Mesenchymal stem cell (in vitro differentiated cells and primary cell): Measurements from ENCODE around the gene RNF17.

Experiments
- DNase-seq: peaks from one replicate; pipeline ENCODE4 v3.0.0-alpha.2; 2013
- H2AFZ ChIP-seq: one replicate; pipeline ENCODE4 v1.6.1; 2013; ENCODE audit warnings: low read depth, mild to moderate bottlenecking, control low read depth, inconsistent platforms, low read length, moderate library complexity
- H2AK5ac ChIP-seq: 2 replicates; pipeline ENCODE4 v1.6.1; 2013; ENCODE audit warnings: low read length, moderate library complexity, mild to moderate bottlenecking, inconsistent platforms; ENCODE audit not compliant: severe bottlenecking
- H2BK120ac ChIP-seq: one replicate; pipeline ENCODE4 v1.6.1; 2013; ENCODE audit warnings: low read depth, mild to moderate bottlenecking, inconsistent platforms, low read length, moderate library complexity
- H2BK12ac ChIP-seq, 2 experiments: one replicate each; pipeline ENCODE4 v1.6.1; 2013; ENCODE audit warnings: inconsistent platforms in 2 of 2, low read length in 2 of 2, mild to moderate bottlenecking in 2 of 2, moderate library complexity in 2 of 2, control low read depth in 1 of 2
- H2BK15ac ChIP-seq: one replicate; pipeline ENCODE4 v1.6.1; 2013; ENCODE audit warnings: mild to moderate bottlenecking, low read depth, inconsistent platforms; ENCODE audit not compliant: poor library complexity, severe bottlenecking
- H2BK5ac ChIP-seq: 2 replicates; pipeline ENCODE4 v1.6.1; 2013; ENCODE audit warnings: low read depth, mild to moderate bottlenecking, low read length, control low read depth, inconsistent platforms; ENCODE audit not compliant: poor library complexity, severe bottlenecking
- H3K14ac ChIP-seq, 2 experiments: one replicate each; pipeline ENCODE4 v1.6.1; 2013; ENCODE audit warnings: inconsistent platforms in 2 of 2, low read length in 2 of 2, control low read depth in 1 of 2, mild to moderate bottlenecking in 1 of 2, moderate library complexity in 1 of 2
- H3K18ac ChIP-seq, 2 experiments: one replicate each; pipeline ENCODE4 v1.6.1; 2013; ENCODE audit warnings: inconsistent platforms in 2 of 2, low read length in 2 of 2, control low read depth in 1 of 2, low read depth in 1 of 2, mild to moderate bottlenecking in 1 of 2
- H3K23ac ChIP-seq, 2 experiments: one replicate each; pipeline ENCODE4 v1.6.1; 2013; ENCODE audit warnings: inconsistent platforms in 2 of 2, low read length in 2 of 2, mild to moderate bottlenecking in 2 of 2, moderate library complexity in 2 of 2, control low read depth in 1 of 2
- H3K27ac ChIP-seq: 2 replicates; pipeline ENCODE4 v1.5.1; 2013; ENCODE audit warnings: mild to moderate bottlenecking, moderate library complexity, low read length, control low read depth, inconsistent platforms; ENCODE audit not compliant: poor library complexity, severe bottlenecking
- H3K27me3 ChIP-seq, 2 experiments: 2 replicates each; pipeline versions ENCODE4 v1.6.1 to v1.7.0; 2013; ENCODE audit warnings: low read length in 2 of 2, mild to moderate bottlenecking in 2 of 2, moderate library complexity in 2 of 2, control low read depth in 1 of 2, inconsistent platforms in 1 of 2; ENCODE audit not compliant: control insufficient read depth in 1 of 2, insufficient read depth in 1 of 2
- H3K36me3 ChIP-seq, 2 experiments: 2 replicates each; pipeline versions ENCODE4 v1.6.1 to v1.7.0; 2013; ENCODE audit warnings: low read length in 2 of 2, control low read depth in 1 of 2, inconsistent platforms in 1 of 2, low read depth in 1 of 2, mild to moderate bottlenecking in 1 of 2; ENCODE audit not compliant: insufficient read depth in 2 of 2, control insufficient read depth in 1 of 2
- H3K4ac ChIP-seq, 2 experiments: one replicate each; pipeline ENCODE4 v1.6.1; 2013; ENCODE audit warnings: inconsistent platforms in 2 of 2, low read length in 2 of 2, mild to moderate bottlenecking in 2 of 2, moderate library complexity in 2 of 2, control low read depth in 1 of 2, low read depth in 1 of 2
- H3K4me1 ChIP-seq: 2 replicates; pipeline ENCODE4 v1.6.1; 2013; ENCODE audit warnings: low read depth, low read length, control low read depth; ENCODE audit not compliant: control insufficient read depth, insufficient read depth
- H3K4me2 ChIP-seq: 2 replicates; pipeline ENCODE4 v1.6.1; 2013; ENCODE audit warnings: low read length, mild to moderate bottlenecking, inconsistent platforms; ENCODE audit not compliant: poor library complexity, severe bottlenecking
- H3K4me3 ChIP-seq, 2 experiments: 2 replicates each; pipeline versions ENCODE4 v1.5.1 to v1.7.0; 2013; ENCODE audit warnings: low read length in 2 of 2, mild to moderate bottlenecking in 2 of 2, control low read depth in 1 of 2, low read depth in 1 of 2; ENCODE audit not compliant: insufficient read depth in 1 of 2
- H3K79me1 ChIP-seq: replicated peaks from 2 replicates; pipeline ENCODE4 v1.6.1; 2013; ENCODE audit warnings: mild to moderate bottlenecking, control low read depth, low read length, inconsistent platforms; ENCODE audit not compliant: poor library complexity, severe bottlenecking
- H3K9ac ChIP-seq: 2 replicates; pipeline ENCODE4 v1.7.0; 2013; ENCODE audit warnings: mild to moderate bottlenecking, low read length, moderate library complexity
- H3K9me3 ChIP-seq: 2 replicates; pipeline ENCODE4 v1.7.0; 2013; ENCODE audit warnings: mild to moderate bottlenecking, low read length; ENCODE audit not compliant: control insufficient read depth
- H4K8ac ChIP-seq: one replicate; pipeline ENCODE4 v1.6.1; 2013; ENCODE audit warnings: inconsistent platforms, mild to moderate bottlenecking, low read length, moderate library complexity
- H4K91ac ChIP-seq: one replicate; pipeline ENCODE4 v1.6.1; 2013; ENCODE audit warnings: mild to moderate bottlenecking, low read length, inconsistent platforms
- WGBS: methylation state at CpG from one replicate; pipeline ENCODE4 v1.1.7; 2013; ENCODE audit warnings: mixed read lengths; 5-methylcytosine and 5-hydroxymethylcytosine counted together

The RNF17 gene

GRCh38 chr13:24748061-24748400 lies 15.9 kb upstream of the RNF17 start:
- H2AFZ ChIP-seq, result no peak overlapping the region
- peak overlapping the region in 1 of 2 experiments; percentile 69 for H3K4me3 ChIP-seq
- H2BK12ac ChIP-seq, result no peak overlapping the region
- no peak overlapping the region for H4K8ac ChIP-seq
- no peak overlapping the region for H3K14ac ChIP-seq
- WGBS, result 4% methylated on average over 10 of the region's 10 CpGs
- H3K36me3 ChIP-seq, result no peaks in the 10 kb centered on the region
- no peak overlapping the region for H2BK120ac ChIP-seq
- peaks cover 61 to 71% of the 10 kb centered on the region in 2 experiments for H3K27me3 ChIP-seq
- peak overlapping the region; percentile 66 for H3K4me2 ChIP-seq
- peak overlapping the region in 1 of 2 experiments; percentile 23 for H3K23ac ChIP-seq
- no peak overlapping the region for H3K4ac ChIP-seq
- H2AK5ac ChIP-seq, result no peak overlapping the region
- no peaks in the 10 kb centered on the region for H3K9me3 ChIP-seq
- H2BK15ac ChIP-seq, result no peak overlapping the region
- no peak overlapping the region for H3K9ac ChIP-seq
- no peak for DNase-seq
- H3K27ac ChIP-seq, result no peak overlapping the region
- no peak overlapping the region for H2BK5ac ChIP-seq
- no peak overlapping the region for H4K91ac ChIP-seq
- no peaks in the 10 kb centered on the region for H3K79me1 ChIP-seq
- H3K18ac ChIP-seq, result no peak overlapping the region
- H3K4me1 ChIP-seq, result peaks cover 15% of the 10 kb centered on the region

GRCh38 chr13:24759197-24759596 lies 4.8 kb upstream of the RNF17 start:
- Histone ChIP-seq H3K36me3 (no peaks in the 10 kb centered on the region), H2BK120ac (no peak overlapping the region), H4K8ac (no peak overlapping the region), H3K9ac (no peak overlapping the region), H3K4me1 (no peaks in the 10 kb centered on the region), H4K91ac (no peak overlapping the region), H2AFZ (no peak overlapping the region), H2AK5ac (no peak overlapping the region), H3K27me3 (peaks cover 7 to 23% of the 10 kb centered on the region in 2 experiments), H3K9me3 (no peaks in the 10 kb centered on the region), H3K4me3 (no peak overlapping the region), H2BK5ac (no peak overlapping the region), H3K23ac (no peak overlapping the region), H3K79me1 (no peaks in the 10 kb centered on the region), H3K4ac (no peak overlapping the region), H3K18ac (no peak overlapping the region), H3K4me2 (no peak overlapping the region), H2BK12ac (no peak overlapping the region), H2BK15ac (no peak overlapping the region), H3K14ac (no peak overlapping the region), H3K27ac (no peak overlapping the region)
- DNase-seq, result no peak

GRCh38 chr13:24764276-24764630 lies 284 bp downstream of the RNF17 start:
- Histone ChIP-seq H3K9ac (no peak overlapping the region), H2AK5ac (no peak overlapping the region), H2BK12ac (no peak overlapping the region), H2BK15ac (no peak overlapping the region), H2BK5ac (no peak overlapping the region), H3K36me3 (no peaks in the 10 kb centered on the region), H3K4ac (no peak overlapping the region), H3K27me3 (peaks cover 0 to 8% of the 10 kb centered on the region in 2 experiments), H3K23ac (no peak overlapping the region), H4K8ac (no peak overlapping the region), H2BK120ac (no peak overlapping the region), H3K4me1 (no peaks in the 10 kb centered on the region), H3K27ac (no peak overlapping the region), H3K4me3 (no peak overlapping the region), H3K18ac (no peak overlapping the region), H3K9me3 (no peaks in the 10 kb centered on the region), H2AFZ (no peak overlapping the region), H3K4me2 (no peak overlapping the region), H4K91ac (no peak overlapping the region), H3K79me1 (no peaks in the 10 kb centered on the region), H3K14ac (no peak overlapping the region)
- no peak for DNase-seq
- WGBS, result 92% methylated on average over 15 of the region's 15 CpGs

GRCh38 chr13:24777171-24777570 lies 13.2 kb downstream of the RNF17 start:
- Histone ChIP-seq H3K36me3 (no peaks in the 10 kb centered on the region), H3K23ac (no peak overlapping the region), H3K79me1 (no peaks in the 10 kb centered on the region), H3K9ac (no peak overlapping the region), H4K8ac (no peak overlapping the region), H2BK12ac (no peak overlapping the region), H4K91ac (no peak overlapping the region), H3K4ac (no peak overlapping the region), H3K4me3 (no peak overlapping the region), H3K4me1 (no peaks in the 10 kb centered on the region), H3K14ac (no peak overlapping the region), H3K27ac (no peak overlapping the region), H2AK5ac (no peak overlapping the region), H3K9me3 (no peaks in the 10 kb centered on the region), H2BK120ac (no peak overlapping the region), H3K4me2 (no peak overlapping the region), H3K27me3 (no peaks in the 10 kb centered on the region), H3K18ac (no peak overlapping the region), H2BK5ac (no peak overlapping the region), H2BK15ac (no peak overlapping the region), H2AFZ (no peak overlapping the region)
- WGBS, result no CpG with 5 or more reads among the region's 1 CpG
- no peak for DNase-seq
